GM21737 (cell line): ENCODE results near the gene PCDHGA4.
"Not testable (repeated sequence)": the region's sequence is repeated elsewhere in the genome, so short reads cannot be mapped to it uniquely, and the experiment has no call there.

Experiments used
- ATAC-seq: cut with Tn5 transposase; IDR thresholded peaks from one replicate; pipeline ENCODE4 v1.9.1; 2021; ENCODE audit warnings: mild to moderate bottlenecking, moderate library complexity; ENCODE audit not compliant: unreplicated experiment

PCDHGA4 gene

DNA sequence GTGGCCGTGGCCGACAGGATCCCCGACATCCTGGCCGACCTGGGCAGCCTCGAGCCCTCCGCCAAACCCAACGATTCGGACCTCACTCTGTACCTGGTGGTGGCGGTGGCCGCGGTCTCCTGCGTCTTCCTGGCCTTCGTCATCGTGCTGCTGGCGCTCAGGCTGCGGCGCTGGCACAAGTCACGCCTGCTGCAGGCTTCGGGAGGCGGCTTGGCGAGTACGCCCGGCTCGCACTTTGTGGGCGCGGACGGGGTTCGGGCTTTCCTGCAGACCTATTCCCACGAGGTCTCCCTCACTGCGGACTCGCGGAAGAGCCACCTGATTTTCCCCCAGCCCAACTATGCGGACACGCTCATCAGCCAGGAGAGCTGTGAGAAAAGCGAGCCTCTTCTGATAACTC, 8.8 kb upstream of the PCDHGA4 start:
- ATAC-seq: not testable (repeated sequence)

DNA sequence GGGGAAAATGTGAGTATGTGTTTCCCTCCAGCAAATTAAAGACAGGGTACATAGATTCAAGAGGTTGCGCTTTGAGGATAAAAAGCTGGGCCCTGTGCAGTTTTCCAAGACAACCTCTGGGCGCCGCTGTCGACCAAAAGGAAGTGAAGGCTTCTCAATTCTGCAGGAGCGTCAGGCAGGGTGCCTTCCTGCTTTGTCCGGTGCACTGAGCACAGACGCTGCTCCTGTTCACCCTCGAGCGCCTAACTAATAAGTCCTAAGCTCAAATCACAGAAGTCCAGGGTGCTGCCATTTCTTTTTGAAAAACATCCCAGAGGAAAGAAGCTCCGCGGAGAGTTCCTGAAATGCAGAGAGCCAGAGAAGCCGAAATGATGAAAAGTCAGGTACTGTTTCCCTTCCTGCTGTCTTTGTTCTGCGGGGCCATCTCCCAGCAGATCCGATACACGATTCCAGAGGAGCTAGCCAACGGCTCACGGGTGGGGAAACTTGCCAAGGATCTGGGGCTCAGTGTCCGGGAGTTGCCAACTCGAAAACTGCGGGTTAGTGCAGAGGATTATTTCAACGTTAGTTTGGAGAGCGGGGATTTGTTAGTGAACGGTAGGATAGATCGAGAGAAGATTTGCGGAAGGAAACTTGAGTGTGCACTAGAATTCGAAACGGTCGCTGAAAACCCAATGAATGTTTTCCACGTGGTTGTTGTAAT, 4.8 kb upstream of the PCDHGA4 start, which contains the start of gene PCDHGB1:
Gene PCDHGB1 (plus strand): TSS at position 183 of the 703 bp plus-strand sequence. CDS start 162 bp downstream, at position 345.
- no peak for ATAC-seq

DNA sequence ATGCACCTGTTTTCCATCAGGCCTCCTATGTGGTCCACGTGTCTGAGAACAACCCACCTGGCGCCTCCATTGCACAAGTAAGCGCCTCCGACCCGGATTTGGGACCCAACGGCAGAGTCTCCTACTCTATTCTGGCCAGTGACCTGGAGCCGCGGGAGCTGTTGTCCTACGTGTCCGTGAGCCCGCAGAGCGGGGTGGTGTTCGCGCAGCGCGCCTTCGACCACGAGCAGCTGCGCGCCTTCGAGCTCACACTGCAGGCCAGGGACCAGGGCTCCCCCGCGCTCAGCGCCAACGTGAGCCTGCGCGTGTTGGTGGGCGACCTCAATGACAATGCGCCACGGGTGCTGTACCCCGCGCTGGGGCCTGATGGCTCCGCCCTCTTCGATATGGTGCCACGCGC, 3.2 kb upstream of the PCDHGA4 start:
- no peak for ATAC-seq

DNA sequence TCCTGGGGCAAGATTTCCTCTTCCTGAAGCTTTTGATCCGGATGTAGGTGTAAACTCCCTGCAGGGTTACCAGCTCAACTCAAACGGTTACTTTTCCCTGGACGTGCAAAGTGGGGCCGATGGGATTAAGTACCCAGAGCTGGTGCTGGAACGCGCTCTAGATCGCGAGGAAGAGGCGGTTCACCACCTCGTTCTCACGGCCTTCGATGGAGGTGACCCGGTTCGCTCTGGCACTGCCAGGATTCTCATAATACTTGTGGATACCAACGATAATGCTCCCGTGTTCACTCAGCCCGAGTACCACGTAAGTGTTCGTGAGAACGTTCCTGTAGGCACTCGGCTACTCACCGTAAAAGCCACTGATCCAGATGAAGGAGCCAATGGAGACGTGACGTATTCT, 820 bp downstream of the PCDHGA4 start:
- no peak for ATAC-seq

DNA sequence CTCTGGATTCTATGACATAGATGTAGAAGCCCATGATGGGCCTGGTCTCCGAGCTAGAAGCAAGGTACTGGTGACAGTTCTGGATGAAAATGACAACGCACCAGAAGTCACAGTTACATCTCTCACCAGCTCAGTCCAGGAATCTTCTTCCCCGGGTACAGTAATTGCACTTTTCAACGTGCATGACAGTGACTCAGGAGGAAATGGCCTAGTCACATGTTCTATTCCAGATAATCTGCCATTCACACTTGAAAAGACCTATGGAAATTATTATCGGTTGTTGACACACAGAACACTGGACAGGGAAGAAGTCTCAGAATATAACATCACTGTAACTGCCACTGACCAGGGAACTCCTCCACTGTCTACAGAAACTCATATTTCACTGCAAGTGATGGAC, 1.3 kb downstream of the PCDHGA4 start:
- ATAC-seq: no peak

DNA sequence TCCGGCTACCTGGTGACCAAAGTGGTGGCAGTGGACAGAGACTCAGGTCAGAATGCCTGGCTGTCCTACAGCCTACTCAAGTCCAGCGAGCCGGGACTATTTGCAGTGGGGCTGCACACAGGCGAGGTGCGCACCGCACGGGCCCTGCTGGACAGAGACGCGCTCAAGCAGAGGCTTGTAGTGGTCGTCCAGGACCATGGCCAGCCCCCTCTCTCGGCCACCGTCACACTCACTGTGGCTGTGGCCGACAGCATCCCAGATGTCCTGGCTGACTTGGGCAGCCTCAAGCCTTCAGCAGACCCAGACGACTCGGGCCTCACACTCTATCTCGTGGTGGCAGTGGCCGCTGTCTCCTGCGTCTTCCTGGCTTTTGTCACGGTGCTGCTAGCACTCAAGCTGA, 2.1 kb downstream of the PCDHGA4 start:
- no peak for ATAC-seq

DNA sequence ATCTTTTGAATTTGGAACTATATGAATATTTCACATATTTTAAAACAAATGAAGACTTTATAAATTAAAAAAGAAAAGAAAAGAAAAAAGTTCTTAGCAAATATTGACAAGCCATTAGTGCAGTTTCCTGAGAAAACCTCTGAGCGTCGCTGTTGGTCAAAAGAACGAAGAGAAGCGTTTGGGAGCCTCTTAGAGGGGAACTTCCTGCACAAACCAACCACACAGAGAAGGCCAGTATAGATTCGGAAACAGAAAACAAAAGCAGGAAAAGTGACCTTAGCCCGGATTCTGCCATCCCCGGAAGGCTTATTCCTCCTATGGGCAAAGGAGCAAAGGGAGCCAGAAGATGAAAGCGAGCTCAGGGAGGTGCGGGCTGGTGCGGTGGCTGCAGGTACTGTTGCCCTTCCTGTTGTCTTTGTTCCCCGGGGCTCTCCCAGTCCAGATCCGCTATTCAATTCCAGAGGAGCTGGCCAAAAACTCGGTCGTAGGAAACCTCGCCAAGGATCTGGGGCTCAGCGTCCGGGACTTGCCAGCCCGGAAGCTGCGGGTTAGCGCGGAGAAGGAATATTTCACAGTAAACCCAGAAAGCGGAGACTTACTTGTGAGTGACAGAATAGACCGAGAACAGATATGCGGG, 5.1 kb downstream of the PCDHGA4 start, which contains the start of gene PCDHGB2:
Gene PCDHGB2 (plus strand): TSS at position 205 of the 637 bp plus-strand sequence. CDS start 142 bp downstream, at position 347.
- no peak for ATAC-seq

DNA sequence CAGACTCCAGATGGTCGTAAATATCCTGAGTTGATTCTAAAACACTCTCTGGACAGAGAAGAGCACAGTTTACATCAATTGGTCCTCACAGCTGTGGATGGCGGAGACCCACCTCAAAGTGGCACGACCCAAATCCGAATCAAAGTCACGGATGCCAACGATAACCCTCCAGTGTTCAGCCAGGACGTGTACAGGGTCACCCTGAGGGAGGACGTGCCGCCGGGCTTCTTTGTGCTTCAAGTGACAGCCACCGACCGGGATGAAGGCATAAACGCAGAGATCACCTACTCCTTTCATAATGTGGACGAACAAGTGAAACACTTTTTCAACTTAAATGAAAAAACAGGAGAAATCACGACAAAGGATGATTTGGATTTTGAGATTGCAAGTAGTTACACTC, 5.9 kb downstream of the PCDHGA4 start:
- no peak for ATAC-seq

DNA sequence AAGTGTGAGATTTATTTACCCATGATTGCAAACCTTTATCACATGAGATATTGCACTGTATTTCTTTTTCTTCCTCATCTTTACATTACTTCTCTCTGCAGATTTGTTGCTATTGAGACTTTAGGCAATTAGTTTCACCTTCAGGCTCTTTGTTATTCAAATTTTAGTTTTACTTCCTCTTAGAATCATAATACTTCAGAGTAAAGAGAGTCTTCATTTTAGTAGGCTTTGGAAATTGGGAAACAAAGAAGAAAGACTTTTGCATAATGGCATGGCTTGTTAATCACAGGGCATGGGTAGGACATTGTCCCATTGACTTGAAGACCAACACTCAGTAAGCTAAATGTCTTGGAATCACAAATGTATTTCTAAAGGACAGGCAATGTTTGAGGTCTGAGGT, 7.9 kb downstream of the PCDHGA4 start:
- ATAC-seq: no peak

DNA sequence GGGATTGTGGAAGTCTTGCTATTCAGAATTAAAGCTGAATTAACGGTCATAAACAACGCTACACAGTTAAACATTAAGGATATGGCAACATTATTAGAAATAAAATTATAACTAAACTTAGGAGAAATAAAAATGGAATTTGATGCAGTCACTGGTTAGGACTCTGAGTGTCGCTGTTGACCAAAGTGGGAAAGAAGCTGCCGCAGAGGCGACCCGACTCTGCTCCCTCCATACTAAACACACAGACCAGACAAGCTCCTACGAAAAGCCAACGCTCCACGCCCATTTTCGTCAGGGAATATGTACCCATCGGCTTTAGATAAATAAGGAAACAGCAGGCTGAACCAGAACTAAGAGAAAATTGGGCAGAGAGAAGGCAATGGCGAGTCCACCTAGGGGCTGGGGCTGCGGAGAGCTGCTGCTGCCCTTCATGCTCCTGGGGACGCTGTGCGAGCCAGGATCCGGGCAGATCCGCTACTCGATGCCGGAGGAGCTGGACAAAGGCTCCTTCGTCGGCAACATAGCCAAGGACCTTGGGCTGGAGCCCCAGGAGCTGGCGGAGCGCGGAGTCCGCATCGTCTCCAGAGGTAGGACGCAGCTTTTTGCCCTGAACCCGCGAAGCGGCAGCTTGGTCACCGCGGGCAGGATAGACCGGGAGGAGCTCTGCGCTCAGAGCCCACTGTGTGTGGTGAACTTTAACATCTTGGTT, 9.3 kb downstream of the PCDHGA4 start, which contains the start of gene PCDHGA5:
Gene PCDHGA5 (plus strand): TSS at position 211 of the 709 bp plus-strand sequence. CDS start 169 bp downstream, at position 380.
- ATAC-seq: no peak

DNA sequence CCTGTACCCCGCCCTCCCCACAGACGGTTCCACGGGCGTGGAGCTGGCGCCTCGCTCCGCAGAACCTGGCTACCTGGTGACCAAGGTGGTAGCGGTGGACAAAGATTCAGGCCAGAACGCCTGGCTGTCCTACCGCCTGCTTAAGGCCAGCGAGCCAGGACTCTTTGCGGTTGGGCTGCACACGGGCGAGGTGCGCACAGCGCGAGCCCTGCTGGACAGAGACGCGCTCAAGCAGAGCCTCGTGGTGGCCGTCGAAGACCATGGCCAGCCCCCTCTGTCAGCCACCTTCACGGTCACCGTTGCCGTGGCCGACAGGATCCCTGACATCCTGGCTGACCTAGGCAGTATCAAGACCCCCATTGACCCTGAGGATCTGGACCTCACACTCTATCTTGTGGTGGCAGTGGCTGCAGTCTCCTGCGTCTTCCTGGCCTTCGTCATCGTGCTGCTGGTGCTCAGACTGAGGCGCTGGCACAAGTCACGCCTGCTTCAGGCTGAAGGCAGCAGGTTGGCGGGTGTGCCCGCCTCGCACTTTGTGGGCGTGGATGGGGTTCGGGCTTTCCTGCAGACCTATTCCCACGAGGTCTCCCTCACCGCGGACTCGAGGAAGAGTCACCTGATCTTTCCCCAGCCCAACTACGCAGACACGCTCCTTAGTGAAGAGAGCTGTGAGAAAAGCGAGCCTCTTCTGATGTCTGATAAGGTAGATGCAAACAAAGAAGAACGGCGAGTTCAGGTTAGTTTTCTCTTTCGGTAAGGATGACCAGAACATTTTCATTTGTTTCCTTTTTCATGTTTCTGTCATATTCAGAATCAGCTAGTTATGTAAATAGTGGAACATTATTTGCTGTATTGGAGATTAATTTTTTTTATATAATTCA, 11.4 kb downstream of the PCDHGA4 start:
- no peak for ATAC-seq

DNA sequence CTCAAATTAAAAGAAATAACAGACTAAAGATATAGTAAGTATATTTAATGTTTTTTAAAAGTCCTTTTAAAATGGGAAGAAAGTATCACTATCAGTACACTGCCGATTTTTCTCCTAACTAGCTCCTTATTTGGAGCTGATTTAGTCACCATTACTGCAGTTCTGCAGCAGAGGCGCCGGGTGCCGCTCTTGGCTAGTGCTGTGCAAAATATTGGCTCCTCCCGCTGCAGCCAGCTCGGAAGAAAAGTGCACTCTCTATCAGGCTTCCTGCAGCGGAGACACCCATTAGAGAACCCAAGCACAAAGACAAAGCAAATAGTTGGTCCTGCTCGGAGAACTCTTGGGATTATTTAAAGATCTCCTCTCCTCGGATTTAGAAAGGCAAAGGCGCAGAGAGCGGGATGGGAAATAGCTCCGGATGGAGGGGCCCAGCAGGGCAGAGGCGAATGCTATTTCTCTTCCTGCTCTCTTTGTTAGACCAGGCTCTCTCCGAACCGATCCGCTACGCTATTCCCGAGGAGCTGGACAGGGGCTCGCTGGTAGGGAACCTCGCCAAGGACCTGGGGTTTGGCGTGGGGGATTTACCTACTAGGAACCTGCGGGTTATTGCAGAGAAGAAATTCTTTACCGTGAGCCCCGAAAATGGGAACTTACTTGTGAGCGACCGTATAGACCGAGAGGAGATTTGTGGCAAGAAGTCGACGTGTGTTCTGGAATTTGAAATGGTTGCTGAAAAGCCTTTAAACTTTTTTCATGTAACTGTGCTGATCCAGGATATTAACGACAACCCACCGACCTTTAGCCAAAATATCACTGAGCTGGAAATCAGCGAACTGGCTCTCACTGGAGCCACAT, 15.4 kb downstream of the PCDHGA4 start, which contains the start of gene PCDHGB3:
Gene PCDHGB3 (plus strand): TSS at position 249 of the 855 bp plus-strand sequence. CDS start 153 bp downstream, at position 402.
- ATAC-seq: peak; percentile 69

DNA sequence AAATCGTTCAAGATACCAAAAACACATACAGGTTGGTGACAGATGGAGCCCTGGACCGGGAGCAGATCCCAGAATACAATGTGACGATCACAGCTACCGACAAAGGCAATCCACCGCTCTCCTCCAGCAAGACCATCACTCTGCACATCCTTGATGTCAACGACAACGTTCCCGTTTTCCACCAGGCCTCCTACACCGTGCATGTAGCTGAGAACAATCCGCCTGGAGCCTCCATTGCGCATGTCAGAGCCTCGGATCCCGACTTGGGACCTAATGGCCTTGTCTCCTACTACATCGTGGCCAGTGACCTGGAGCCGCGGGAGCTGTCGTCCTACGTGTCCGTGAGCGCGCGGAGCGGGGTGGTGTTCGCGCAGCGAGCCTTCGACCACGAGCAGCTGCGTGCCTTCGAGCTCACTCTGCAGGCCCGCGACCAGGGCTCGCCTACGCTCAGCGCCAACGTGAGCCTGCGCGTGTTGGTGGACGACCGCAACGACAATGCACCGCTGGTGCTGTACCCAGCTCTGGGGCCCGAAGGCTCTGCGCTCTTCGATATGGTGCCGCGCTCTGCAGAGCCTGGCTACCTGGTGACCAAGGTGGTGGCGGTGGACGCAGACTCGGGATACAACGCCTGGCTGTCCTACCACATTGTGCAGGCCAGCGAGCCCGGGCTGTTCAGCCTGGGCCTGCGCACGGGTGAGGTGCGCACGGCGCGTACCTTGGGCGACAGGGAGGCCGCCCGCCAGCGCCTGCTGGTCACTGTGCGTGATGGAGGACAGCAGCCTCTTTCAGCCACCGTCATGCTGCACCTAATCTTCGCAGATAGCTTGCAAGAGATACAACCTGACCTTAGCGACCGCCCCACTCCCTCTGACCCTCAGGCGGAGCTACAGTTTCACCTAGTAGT, 17.0 kb downstream of the PCDHGA4 start:
- no peak for ATAC-seq

DNA sequence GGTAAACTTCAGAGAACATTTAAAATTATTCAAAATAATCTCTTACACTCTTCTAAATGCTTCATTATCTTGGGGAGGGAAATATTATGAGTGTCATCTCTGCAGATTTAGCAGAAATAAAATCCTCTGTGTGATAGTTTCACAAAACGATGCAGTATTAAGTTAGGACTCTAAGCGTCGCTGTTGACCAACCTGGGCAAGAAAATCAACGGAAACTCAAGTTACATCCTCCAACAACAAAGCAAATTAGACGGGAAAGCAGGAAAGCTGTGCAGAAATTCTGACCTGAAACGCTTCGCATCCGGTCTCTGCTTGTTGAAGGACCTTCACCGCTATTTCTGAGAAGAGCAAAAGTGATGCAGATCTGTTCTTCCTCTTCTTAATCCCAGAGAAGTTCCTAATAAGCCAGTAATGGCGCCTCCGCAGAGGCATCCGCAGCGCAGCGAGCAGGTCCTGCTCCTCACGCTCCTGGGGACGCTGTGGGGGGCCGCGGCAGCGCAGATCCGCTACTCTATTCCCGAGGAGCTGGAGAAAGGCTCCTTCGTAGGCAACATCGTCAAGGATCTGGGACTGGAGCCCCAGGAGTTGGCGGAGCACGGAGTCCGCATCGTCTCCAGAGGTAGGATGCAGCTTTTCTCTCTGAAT, 19.0 kb downstream of the PCDHGA4 start, which contains the start of gene PCDHGA6:
Gene PCDHGA6 (plus strand): TSS at position 219 of the 645 bp plus-strand sequence. CDS start 193 bp downstream, at position 412.
- ATAC-seq: no peak

DNA sequence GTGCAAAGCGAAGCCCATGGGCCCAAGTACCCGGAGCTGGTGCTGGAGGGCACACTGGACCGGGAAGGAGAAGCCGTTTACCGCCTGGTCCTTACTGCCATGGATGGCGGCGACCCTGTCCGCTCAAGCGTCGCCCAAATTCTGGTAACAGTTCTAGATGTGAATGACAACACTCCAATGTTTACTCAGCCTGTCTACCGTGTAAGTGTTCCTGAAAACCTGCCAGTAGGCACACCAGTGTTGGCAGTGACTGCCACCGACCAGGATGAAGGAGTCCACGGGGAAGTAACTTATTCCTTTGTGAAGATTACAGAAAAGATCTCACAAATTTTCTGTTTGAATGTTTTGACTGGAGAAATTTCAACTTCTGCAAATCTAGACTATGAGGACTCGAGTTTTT, 19.8 kb downstream of the PCDHGA4 start:
- ATAC-seq: no peak

DNA sequence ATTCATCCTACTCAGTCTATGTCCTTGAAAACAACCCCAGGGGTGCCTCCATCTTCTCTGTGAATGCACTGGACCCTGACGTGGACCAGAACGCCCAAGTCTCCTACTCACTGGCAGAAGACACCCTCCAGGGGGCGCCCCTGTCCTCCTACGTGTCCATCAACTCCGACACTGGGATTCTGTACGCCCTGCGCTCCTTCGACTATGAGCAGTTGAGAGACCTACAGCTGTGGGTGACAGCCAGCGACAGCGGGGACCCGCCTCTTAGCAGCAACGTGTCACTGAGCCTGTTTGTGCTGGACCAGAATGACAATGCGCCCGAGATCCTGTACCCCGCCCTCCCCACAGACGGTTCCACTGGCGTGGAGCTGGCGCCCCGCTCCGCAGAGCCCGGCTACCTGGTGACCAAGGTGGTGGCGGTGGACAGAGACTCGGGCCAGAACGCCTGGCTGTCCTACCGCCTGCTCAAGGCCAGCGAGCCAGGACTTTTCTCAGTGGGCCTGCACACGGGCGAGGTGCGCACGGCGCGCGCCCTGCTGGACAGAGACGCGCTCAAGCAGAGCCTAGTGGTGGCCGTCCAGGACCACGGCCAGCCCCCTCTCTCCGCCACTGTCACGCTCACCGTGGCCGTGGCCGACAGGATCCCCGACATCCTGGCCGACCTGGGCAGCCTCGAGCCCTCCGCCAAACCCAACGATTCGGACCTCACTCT, 20.8 kb downstream of the PCDHGA4 start:
- not testable (repeated sequence) for ATAC-seq
